Right renal cortex interstitium (tissue), 3 donors: ENCODE measurements around the gene CNTNAP5. TPM values are rescaled to one million over a fixed set of nuclear protein-coding genes. Genes with fewer than 3 reads are reported as not detected.

Experiments
- DNase-seq, 3 donors: peaks; one replicate each; pipeline ENCODE4 v3.0.0-alpha.2; 2013; ENCODE audit warnings: low read depth in 3 of 3, low spot score in 2 of 3
- polyA plus RNA-seq, 3 donors: library from polyadenylated mRNA; unstranded; fragments of 120-200 nt; gene quantifications; one replicate each; pipeline ENCODE4 v1.2.1, GENCODE V29; 2013; ENCODE audit not compliant: insufficient read length in 3 of 3

Gene CNTNAP5
- polyA plus RNA-seq, 3 donors = not detected

DNA sequence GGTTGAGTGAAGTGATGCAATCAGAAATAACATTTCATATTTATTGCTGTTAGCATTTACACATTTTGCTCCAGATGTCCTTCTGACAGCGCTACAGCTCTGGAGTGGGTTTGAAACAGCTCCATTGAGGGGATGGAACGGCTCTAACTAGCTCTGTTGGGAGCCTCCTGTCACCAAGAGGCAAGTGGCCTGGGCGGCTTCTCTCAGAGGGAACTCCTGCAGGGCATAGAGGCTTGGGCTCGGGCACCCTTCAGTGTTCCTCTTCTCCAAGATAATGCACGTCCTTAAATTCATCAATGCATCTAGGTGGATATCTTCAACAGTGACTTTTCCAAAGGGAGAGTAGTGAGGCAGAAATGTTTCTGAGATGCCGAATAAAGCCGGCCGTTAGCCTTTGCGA lies 122.5 kb downstream of the CNTNAP5 start:
- no peak for DNase-seq

DNA sequence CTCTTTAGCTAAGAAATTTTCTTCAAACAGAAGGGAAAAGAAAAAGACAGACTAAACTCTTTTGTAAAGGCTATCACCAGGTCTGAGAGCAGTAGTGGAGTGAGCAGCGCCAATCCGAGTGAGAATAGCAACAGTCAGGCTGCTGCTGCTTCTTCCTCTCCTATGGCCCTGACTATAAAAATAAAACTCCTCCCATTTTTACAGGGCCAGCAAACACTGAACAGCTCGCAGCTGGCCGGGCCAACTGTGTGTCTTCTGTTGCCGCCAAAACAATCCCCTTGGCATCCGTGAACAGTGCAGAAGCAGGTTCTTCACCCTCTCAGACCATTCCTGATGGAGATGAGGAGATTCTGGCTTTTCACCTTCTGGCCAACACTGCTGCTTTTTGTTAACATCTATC lies 124.5 kb downstream of the CNTNAP5 start:
- no peak for DNase-seq

DNA sequence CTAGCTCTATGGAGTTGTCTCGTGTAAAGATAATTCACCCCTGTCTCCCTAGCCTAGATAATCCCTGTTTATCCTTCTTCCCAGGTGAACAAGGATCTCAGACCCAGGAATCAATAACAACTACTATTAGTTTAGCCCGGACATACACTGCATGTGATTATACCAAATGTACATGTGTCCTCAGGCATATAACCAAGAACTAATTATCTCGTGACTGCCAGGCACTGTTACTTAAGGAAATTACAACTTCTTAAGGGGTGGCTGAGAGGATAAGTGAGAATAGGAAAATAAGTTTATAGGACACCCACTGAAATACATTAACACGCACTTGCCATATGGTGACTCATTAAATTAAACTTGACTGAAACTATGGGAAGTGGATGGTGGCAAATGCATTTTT lies 126.6 kb downstream of the CNTNAP5 start:
- no peak for DNase-seq

DNA sequence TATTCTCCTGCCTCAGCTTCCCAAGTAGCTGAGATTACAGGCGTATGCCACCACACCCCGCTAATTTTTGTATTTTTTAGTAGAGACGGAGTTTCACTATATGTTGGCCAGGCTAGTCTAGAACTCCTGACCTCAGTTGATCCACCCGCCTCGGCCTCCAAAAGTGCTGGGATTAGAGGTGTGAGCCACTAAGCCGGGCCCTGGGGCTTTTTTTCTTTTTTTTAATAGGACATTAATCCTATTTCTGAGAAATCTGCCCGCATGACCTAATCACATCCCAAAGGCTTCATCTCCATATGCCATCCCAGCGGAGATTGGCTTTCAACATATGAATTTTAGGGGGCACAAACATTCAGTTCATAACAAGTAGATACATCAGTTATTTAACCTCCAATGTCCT lies 128.6 kb downstream of the CNTNAP5 start:
- no peak for DNase-seq

DNA sequence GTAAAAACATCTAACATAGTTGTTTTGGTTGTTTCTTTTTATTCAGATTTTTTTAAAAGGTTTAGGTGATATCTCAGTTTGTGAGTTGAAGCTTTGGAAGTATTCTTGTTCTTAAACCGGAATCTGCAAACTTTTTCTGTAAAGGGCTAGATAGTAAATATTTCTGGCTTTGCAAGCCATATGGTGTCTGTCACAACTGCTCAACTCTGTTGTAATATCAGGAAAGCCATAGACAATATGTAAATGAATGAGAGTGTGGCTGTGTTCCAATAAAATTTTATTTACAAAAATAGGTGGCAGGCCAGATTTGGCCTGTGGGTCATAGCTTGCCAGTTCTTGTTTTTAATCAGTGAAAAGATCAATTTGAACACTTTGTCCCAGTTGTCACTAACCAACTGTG lies 134.1 kb downstream of the CNTNAP5 start:
- DNase-seq = no peak

DNA sequence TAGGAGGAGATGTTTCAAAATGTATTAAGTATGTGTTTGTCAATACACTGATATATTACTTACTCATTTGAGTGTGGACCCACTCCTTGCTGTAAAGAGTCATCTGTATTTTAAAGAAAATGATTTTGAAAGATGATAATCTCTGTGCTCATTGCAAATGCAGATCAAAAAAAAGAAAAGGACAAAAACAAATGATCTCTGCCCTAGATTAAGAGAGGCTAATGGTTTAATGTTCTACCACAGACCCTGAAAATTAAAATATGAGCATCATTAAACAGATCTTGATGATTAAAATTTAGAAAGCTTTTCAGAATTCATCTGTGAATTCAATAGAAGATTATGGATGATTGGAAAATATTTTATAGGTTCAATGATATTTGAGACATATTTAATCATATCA lies 136.5 kb downstream of the CNTNAP5 start:
- no peak for DNase-seq

DNA sequence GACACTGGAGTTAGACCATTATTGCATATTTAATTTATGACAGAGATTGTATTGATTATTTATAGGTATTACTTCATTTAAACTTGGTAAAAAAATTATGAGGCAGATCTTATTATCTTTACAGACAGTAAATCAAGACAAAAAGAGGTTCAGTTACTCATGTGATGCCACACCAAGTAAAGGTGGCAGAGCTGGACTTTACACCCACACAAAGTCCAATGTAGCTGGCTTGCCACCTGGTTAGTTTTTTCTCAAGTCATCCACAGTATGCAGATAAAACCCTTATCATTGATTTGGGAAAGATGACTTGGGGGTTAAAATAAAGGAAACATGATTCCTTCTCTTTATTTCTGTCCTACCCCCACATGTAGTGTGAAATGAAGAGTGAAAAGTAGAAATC lies 137.2 kb downstream of the CNTNAP5 start:
- DNase-seq = no peak

DNA sequence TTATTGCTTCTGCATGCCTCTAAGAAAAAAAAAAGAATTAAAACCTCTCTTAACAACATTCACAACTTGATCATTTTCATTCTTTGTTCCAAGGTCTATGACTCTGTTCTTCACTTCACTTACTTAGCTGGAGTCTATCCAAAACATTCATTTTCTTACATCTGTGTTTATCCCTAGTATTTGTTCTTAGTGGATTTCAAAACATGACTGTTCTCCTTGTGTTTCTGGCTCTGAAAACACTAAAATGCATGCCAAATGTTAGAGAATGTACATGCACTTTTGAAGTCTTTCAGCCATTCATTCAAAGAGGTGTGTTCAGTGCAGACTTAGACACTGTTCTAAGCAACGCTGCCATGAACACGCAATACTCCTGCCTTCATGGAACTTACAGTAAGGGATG lies 138.8 kb downstream of the CNTNAP5 start:
- no peak for DNase-seq

DNA sequence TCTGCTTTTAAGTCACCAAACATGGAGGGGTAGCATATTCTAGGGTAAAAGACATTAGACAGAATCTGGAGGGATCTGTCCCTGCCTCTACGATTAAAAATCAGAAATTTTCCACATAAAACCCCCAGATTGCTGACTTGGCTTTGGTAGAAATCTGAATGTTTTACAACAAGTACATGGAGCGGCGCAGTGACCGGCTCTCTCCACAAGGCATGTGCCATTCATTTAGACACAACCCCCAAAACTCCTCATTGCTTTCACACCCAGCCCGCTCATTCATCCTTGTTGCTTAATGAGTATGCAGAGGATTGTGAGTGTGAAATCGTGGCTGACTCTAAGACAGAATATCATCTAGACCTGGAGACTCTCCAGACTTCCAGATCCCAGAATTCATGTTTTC lies 140.6 kb downstream of the CNTNAP5 start:
- no peak for DNase-seq

DNA sequence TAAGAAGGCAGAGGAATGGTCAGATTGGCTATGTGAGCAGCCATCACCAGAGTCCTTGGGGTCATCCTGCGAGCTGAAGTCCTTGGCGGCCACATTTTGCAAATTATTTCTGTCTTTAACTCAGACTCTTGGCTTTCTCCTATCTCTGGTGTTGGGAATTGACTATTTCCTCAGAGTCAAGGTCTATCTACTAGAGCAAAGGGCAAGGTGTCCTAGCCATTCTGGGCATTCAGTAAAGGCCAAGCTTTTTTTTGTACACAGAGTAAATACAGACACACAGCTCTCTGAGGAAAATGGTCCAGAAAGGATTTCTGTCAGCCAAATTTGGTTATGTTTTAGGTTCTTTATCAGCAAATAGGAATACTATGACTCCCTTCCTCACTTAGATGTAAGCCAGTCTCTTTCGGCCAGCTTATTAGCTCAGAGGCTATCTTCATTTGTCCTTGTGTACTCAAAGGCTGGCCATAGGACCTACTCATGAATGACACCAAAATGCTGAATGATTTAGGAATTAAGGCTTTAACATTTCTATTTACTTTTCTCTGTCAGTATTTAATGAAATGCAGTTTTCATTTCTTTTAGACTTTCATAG lies 146.5 kb downstream of the CNTNAP5 start:
- DNase-seq = no peak

DNA sequence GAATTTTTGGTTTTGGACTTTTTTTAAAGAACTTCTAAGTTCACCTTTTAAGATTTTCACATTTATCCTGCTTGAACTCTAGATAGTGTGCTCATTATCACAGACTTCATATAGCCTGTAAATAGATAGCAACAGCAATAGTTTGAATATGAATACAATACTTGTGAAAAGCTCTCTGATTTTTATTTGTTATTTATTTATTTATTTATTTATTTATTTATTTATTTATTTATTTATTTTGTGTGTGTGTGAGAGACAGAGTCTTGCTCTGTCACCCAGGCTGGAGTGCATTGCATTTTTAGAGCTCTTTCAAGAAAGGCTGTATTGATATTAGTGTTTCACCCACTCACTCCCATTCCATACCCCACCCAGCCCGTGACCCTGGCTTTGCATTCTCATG lies 153.6 kb downstream of the CNTNAP5 start:
- no peak for DNase-seq

DNA sequence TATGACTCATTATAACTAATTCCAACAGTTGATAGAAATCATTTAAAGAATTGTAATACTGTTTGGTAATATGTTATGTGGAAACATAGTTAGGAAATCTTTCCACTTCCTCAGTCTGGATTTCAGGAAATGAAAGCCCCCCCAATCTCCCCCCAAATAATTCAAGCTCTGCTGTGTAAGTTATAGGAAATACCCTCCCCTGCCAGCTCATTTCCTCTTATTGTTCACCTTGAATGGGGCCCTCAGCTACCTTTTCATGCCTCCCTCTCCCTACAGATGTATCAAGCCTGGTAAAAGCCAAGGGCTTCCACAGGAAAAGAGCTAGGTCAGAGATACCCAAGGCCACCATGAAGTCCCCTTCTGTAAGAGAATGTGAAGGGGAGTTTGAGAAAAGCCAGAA lies 155.5 kb downstream of the CNTNAP5 start:
- DNase-seq = no peak

DNA sequence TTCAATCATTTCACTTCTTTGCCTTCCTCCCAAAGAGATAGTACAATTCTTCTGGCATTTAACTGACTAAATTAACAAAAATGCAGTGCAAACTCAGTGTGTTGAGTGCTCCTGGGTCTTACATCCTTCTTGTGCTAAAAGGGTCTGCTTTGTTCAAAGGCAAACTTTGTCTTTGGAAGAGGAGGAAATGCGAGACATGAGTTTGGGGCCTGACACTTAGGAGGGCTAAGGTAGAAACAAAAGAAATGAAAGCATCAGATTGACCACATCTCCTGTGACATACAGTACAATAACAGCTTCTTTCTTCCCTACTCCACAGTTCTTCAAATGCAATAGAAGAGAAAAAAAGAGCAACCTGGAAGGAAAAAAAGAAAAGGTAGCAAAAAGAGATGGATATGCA lies 161.7 kb downstream of the CNTNAP5 start:
- no peak for DNase-seq

DNA sequence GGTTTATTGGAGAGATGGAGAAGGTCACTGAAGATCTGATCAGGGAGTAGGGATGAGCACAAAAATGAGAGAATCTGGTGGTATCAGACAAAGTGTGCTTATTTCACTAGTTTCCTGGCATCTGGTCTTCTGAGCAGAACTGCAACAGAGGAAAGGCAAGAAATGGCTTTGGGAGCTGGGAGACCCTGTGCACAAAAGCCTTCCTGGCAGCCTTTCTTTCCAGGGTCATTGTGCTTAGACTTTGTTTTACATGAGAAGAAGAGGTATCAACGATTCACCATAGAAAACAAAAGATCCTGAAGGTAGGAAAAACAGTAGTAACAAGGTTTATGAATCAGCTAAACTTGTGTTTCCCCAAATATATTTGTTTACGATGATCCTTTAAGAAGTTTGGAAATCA lies 162.9 kb downstream of the CNTNAP5 start:
- DNase-seq = no peak

DNA sequence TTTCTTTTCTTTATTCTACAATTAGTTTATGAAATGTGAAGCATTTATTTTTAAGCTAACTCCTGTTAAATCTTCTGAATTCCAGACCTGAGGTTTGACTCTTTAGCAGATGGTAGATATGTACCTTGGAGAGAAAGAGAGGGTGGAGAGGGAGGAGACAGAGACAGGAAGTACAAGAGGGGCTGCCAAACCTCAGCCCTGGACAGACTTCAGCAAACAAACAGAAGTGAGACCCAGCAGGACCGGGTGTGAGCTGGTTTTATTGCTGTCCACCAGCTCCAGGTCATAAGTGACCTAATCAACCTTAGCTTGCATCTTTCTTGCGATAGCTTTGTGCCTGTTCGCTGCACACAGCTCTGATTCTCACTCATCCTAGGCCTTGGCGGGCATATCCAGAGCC lies 168.6 kb downstream of the CNTNAP5 start:
- DNase-seq = no peak

DNA sequence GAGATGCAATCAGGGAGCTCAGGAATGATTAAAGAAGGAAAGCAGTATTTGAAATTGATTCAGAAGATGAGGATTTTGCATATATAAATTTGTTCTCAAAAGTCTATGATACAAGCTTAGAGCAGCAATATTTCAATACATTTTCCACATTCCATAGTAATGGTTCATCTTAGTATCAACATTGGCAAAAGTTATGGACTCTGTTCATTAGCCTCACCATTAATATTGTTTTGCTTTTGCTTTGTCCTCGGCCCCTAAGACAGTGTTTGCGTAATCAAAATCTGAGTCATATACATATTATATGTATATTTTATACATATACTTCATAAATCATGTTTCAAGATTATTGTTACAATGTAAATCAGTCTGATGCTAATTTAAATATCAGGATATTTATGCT lies 176.6 kb downstream of the CNTNAP5 start:
- no peak for DNase-seq

DNA sequence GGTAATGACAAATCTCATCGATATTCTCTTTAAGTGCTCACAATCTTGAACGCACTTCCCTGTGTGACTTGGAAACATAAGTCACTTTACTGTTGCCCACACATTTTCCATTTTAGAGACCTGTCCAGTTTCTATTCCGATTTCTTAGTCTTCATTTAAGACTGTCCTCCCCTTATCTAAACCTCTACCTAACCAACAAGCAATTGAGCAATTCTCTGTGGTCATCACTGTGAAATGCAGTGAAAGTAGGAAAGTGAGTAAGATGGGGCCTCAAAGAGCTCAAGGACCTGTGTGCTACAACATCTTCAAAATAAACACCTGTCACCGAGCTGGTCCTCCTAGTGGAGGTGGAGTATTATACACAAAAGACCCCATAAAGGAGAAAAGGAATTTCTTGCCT lies 184.4 kb downstream of the CNTNAP5 start:
- DNase-seq = no peak

DNA sequence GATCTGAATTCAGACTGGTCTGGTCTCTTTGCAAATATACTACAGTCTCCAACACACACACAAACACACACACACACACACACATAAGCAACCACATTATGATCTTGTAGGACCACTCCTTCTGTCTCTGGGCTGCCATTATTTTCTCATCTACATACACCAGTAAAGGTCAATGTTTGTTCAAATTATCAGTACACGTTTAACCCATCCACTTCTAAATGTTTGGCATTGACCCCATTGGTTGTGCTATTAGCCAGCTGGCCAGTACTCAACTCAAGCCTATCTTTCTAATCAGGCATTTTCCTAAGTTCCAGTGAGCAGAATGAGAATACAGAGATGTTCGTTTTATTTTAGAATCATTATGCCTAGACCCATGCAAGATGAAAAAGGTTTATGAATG lies 186.4 kb downstream of the CNTNAP5 start:
- no peak for DNase-seq

DNA sequence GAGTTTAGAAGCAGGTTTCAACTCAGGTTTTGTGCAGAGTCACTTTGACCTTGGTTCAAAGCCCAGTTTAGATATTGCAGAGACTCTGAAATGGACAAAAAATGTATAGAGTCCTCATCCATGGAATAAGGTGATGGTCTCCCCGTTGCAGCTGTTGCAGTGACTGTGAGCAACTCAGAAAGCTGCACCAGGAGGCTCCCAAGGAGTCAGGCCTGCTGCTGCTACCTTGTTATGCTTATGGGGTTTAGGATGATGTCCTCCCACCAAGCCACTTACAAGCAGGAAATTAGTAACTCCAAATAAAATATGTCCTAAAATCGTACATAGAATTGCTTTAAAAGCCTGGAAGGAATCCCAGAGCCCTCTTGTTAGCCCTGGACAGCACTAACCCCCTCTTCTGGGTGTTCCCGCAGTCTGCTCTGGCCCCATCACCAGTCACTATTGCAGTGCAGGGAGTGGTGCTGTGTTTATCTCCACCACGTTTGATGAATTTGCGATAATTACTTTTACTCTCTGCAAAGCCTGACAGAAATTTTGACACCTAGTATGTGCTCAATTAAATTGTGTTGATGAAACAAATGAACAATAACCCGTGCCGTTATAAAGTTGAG lies 189.0 kb downstream of the CNTNAP5 start:
- DNase-seq = no peak

DNA sequence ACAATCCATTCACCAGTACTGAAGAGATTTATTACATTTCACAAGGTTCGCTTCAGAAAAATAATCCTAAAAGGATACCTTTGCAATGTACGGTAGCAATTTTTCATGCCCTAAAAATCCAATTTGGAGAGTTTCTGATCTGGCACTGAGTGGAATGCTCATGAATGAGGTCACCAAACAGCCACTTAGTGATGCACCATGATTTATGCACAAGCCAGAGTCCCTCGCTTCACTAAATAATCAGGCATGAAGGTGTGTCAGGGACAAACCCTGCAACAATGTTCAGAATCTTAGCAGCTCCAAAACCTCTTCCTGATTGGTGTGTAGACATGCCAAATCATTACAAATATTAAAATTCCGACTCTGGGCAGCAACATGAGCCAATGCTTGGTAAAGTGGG lies 221.1 kb downstream of the CNTNAP5 start:
- DNase-seq = no peak

DNA sequence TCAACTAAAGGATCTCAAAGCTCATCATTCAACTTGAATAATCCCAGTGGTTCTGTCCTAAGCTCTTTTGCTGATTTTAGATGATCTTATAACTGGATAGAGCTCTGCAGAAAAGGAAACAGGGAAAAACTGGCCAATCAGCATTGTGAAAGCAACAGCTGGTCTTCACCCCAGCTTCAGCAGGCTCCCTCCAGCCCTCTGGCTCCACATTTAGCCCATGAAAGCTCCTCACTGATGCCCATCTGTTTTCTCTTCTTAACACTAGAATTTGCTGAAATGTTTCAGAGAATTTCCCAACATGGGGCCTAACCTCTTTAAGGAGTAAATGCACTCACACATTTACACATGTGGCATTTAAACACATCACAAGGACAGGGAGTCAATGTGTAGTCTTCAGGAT lies 223.3 kb downstream of the CNTNAP5 start:
- no peak for DNase-seq

DNA sequence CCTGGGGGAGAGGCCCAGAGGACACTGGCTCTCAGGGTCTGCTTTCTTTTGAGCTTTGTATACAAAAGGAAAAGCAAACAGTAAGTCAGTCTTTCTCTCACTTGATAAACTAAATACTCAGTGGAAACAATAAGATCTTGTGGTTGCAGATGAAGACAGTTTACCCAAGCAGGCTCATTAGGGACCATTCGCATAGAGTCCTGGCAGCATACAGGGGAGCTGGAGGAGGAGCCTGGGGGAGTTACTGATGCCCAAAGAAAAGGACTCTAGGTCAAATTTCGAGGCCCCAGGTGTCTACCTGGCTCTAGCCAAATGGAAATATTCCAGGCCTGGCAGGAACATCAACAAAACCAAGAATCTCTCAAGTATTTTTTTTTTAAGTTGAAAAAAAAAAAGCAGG lies 225.3 kb downstream of the CNTNAP5 start:
- DNase-seq = no peak

DNA sequence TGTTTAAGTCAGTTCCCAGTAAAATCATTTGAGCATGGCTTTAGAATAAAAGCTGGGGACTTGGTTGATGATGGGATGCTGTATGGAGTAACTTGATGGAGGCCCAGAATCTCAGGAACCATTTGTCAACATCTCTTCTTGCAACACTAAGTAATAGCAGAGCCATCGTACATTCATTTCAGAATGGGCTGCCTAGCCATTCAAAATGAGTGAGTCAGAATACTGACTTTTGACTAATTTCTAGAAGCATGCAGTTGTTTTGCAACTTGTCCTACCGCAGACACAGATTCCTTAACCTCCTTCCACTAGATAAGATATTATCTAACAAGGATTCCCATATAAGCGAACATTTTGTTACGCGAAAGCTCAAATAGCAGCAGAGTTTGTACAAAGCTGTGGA lies 229.5 kb downstream of the CNTNAP5 start:
- no peak for DNase-seq
